Measurements from ENCODE around the gene TXNDC16. TPM values are rescaled to one million over a fixed set of nuclear protein-coding genes. Genes with fewer than 3 reads are reported as not detected.

Gene TXNDC16
- total and polyA plus RNA-seq, 9 of the 15 experiments (the other 6 are each of a cell fraction or from before 2014, with no cell fraction given) = 1.8 to 6.2 (median 4.9) TPM

GRCh38 chr14:52430474-52430873 is 121.8 kb downstream of the TXNDC16 start (continued):
- TF ChIP-seq ARID4B (CRISPR knock-in tag; IDR thresholded peaks at IDR 0.05) (no peak), ZNF316 (IDR thresholded peaks at IDR 0.05) (peak; percentile 96), NR2C2 (CRISPR knock-in tag; IDR thresholded peaks at IDR 0.05) (no peak), NR2C2 (tag; IDR thresholded peaks at IDR 0.05) (no peak), MAFG (tag; conservative IDR thresholded peaks at IDR 0.05) (peak; percentile 74), MAFK (IDR thresholded peaks at IDR 0.05; ENCODE audit: low read length) (peak; percentile 73; the same call in 1 of the 2 replicates)

DNA sequence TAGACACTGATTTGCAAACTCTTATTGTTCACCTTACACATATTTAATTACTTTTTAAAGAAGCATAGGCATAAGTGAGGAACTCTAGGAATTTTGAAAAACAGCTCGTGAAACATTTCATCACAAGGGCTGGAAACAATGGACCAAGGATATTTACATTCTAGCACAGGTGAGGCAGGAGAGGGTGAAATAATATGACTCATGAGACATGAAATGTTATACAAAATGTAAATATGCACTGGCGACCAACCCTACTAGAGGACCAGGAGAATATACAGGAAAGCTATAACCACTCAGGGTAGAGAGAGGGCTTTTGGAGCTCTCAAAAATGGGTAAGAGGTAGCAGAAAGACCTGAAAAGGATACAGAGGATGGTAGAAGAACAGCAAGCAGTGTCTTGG is 122.9 kb downstream of the TXNDC16 start:
- BruUV-seq (replicated peaks) = no TSS peak
- CTCF ChIA-PET (ENCODE audit: low intra/inter-chr PET ratio) = no interaction called here
- WGBS (ENCODE audit: insufficient coverage, low coverage, missing lambda C conversion rate) = 8% methylated on average over 2 of the region's 2 CpGs

More for the DNA sequence above, 122.9 kb downstream of the TXNDC16 start:
- Histone ChIP-seq H3K9ac (ENCODE audit: insufficient read depth in 1 of 2, low read depth in 2 of 2, low read length in 2 of 2) (no peak overlapping the region), H3K4me3 (no peak overlapping the region), H3K9me3 (replicated peaks; ENCODE audit: control insufficient read depth, insufficient read depth, low read depth, low read length) (no peaks in the 10 kb centered on the region), H2AFZ (ENCODE audit: low read depth, low read length) (no peak overlapping the region), H3K4me1 (replicated peaks in 1 of 2; ENCODE audit: control insufficient read depth in 2 of 2, insufficient read depth in 2 of 2, low read length in 2 of 2) (no peaks in the 10 kb centered on the region), H3K27me3 (ENCODE audit: control insufficient read depth in 2 of 2, insufficient read depth in 2 of 2, low read length in 2 of 2) (no peaks in the 10 kb centered on the region), H3K79me2 (ENCODE audit: control insufficient read depth, insufficient read depth, low read length) (no peaks in the 10 kb centered on the region), H3K27ac (ENCODE audit: extremely low read depth, low read depth, low read length) (no peak overlapping the region), H3K9me1 (ENCODE audit: control insufficient read depth, insufficient read depth, low read length) (peaks cover 3% of the 10 kb centered on the region), H3K4me2 (ENCODE audit: insufficient read depth, low read length) (no peak overlapping the region), H4K20me1 (replicated peaks; ENCODE audit: control insufficient read depth, insufficient read depth, low read length) (no peaks in the 10 kb centered on the region), H3K36me3 (ENCODE audit: control insufficient read depth, insufficient read depth, low read length) (no peaks in the 10 kb centered on the region)
- TF ChIP-seq HOXB6 (CRISPR knock-in tag; IDR thresholded peaks at IDR 0.05; ENCODE audit: borderline replicate concordance) (no peak), MBD2 (IDR thresholded peaks at IDR 0.05; ENCODE audit: borderline replicate concordance, low read depth) (no peak), SMAD2 (IDR thresholded peaks at IDR 0.05; ENCODE audit: low read depth, low read length) (no peak), ZNF316 (IDR thresholded peaks at IDR 0.05) (no peak), KLF10 (CRISPR knock-in tag; IDR thresholded peaks at IDR 0.05) (no peak), CBX3 (IDR thresholded peaks at IDR 0.05; ENCODE audit: borderline replicate concordance in 1 of 2, low read length in 2 of 2) (no peak), FOXJ3 (CRISPR knock-in tag; IDR thresholded peaks at IDR 0.05) (no peak), ZBTB17 (CRISPR knock-in tag; IDR thresholded peaks at IDR 0.05) (no peak)
- TF ChIP-seq, protein P1, sequence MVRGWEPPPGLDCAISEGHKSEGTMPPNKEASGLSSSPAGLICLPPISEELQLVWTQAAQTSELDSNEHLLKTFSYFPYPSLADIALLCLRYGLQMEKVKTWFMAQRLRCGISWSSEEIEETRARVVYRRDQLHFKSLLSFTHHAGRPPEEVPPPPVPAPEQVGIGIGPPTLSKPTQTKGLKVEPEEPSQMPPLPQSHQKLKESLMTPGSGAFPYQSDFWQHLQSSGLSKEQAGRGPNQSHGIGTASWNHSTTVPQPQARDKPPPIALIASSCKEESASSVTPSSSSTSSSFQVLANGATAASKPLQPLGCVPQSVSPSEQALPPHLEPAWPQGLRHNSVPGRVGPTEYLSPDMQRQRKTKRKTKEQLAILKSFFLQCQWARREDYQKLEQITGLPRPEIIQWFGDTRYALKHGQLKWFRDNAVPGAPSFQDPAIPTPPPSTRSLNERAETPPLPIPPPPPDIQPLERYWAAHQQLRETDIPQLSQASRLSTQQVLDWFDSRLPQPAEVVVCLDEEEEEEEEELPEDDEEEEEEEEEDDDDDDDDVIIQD (CRISPR knock-in tag; IDR thresholded peaks at IDR 0.05) = no peak
- TF ChIP-seq, protein P2, sequence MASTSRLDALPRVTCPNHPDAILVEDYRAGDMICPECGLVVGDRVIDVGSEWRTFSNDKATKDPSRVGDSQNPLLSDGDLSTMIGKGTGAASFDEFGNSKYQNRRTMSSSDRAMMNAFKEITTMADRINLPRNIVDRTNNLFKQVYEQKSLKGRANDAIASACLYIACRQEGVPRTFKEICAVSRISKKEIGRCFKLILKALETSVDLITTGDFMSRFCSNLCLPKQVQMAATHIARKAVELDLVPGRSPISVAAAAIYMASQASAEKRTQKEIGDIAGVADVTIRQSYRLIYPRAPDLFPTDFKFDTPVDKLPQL (IDR thresholded peaks at IDR 0.05; ENCODE audit: extremely low read depth, insufficient read length) = no peak
- POLR2A ChIA-PET = no interaction called here
- DNase-seq (ENCODE audit: extremely low read depth in 1 of 4, low spot score in 3 of 4) = no peak
- no peak for FAIRE-seq
- ATAC-seq = no peak
- intact Hi-C loops (cut with micrococcal nuclease) = no loop called here
- in situ Hi-C loops (cut with MboI) = no loop called here

Measured in K562 (cell line).